Erythroblast (primary cell): ENCODE measurements around the gene NKD1.

Experiments
- GATA1 ChIP-seq: IDR thresholded peaks from 2 replicates; pipeline ENCODE4 v1.6.1; 2011; ENCODE audit warnings: low read depth, mild to moderate bottlenecking, control low read depth, low read length, moderate library complexity
- POLR2A ChIP-seq: IDR thresholded peaks from 2 replicates; pipeline ENCODE4 v1.6.1; 2011; ENCODE audit warnings: mild to moderate bottlenecking, low read length

GRCh38 chr16:50547340-50548124 is 664 bp upstream of the NKD1 start:
- TF ChIP-seq POLR2A: no peak
- TF ChIP-seq GATA1: no peak
